OCI-LY1 (cell line): ENCODE data around the gene RAB7A.

Experiments used
- H2AFZ ChIP-seq: fragments of 200-600 bp; sonication (generic), shearing (Covaris generic); 2 replicates; pipeline ENCODE4 v1.6.0; 2014; ENCODE audit warnings: antibody characterized with exemption, mild to moderate bottlenecking, low read length
- H3F3A ChIP-seq: fragments of 200-600 bp; sonication (generic), shearing (Covaris generic); 2 replicates; pipeline ENCODE4 v1.6.0; 2014; ENCODE audit warnings: mild to moderate bottlenecking, antibody characterized with exemption, low read length, moderate library complexity; ENCODE audit not compliant: insufficient read depth
- H3K27ac ChIP-seq: fragments of 200-600 bp; sonication (generic); 2 replicates; pipeline ENCODE4 v1.5.1; 2014; ENCODE audit warnings: low read length, mixed run types, mild to moderate bottlenecking, low read depth; ENCODE audit not compliant: poor library complexity, severe bottlenecking
- H3K27me3 ChIP-seq: fragments of 200-600 bp; sonication (generic); 2 replicates; pipeline ENCODE4 v1.6.0; 2014; ENCODE audit warnings: antibody characterized with exemption, mild to moderate bottlenecking, low read length, moderate library complexity; ENCODE audit not compliant: insufficient read depth
- H3K36me3 ChIP-seq: fragments of 200-600 bp; sonication (generic); 2 replicates; pipeline ENCODE4 v1.6.1; 2014; ENCODE audit warnings: mild to moderate bottlenecking, antibody characterized with exemption, low read length, moderate library complexity, mixed read lengths; ENCODE audit not compliant: insufficient read depth
- H3K4me1 ChIP-seq: fragments of 200-600 bp; sonication (generic); 2 replicates; pipeline ENCODE4 v1.5.1; 2014; ENCODE audit warnings: mild to moderate bottlenecking, low read length, moderate library complexity; ENCODE audit not compliant: insufficient read depth, severe bottlenecking
- H3K4me2 ChIP-seq: fragments of 200-600 bp; sonication (generic), shearing (Covaris generic); 2 replicates; pipeline ENCODE4 v1.6.1; 2014; ENCODE audit warnings: low read length
- H3K4me3 ChIP-seq: fragments of 200-600 bp; sonication (generic); 2 replicates; pipeline ENCODE4 v1.5.1; 2014; ENCODE audit warnings: low read length, low read depth, mild to moderate bottlenecking, mixed read lengths; ENCODE audit not compliant: poor library complexity, severe bottlenecking
- H3K79me2 ChIP-seq: fragments of 200-600 bp; shearing (Covaris generic); 2 replicates; pipeline ENCODE4 v1.6.1; 2016; ENCODE audit warnings: mixed run types, low read length, mixed read lengths; ENCODE audit not compliant: insufficient read depth
- H3K9ac ChIP-seq: fragments of 200-600 bp; sonication (generic), shearing (Covaris generic); 2 replicates; pipeline ENCODE4 v1.6.1; 2014; ENCODE audit warnings: mild to moderate bottlenecking, low read length, mixed read lengths
- H3K9me2 ChIP-seq: fragments of 200-600 bp; sonication (generic), shearing (Covaris generic); 2 replicates; pipeline ENCODE4 v1.6.1; 2014; ENCODE audit warnings: low read depth, mild to moderate bottlenecking, low read length, mixed read lengths
- H3K9me3 ChIP-seq: fragments of 200-600 bp; shearing (Covaris generic); 2 replicates; pipeline ENCODE4 v1.6.1; 2014; ENCODE audit warnings: low read length, mixed read lengths
- H4K20me1 ChIP-seq: fragments of 200-600 bp; sonication (generic), shearing (Covaris generic); 2 replicates; pipeline ENCODE4 v1.6.0; 2016; ENCODE audit warnings: mild to moderate bottlenecking, low read length; ENCODE audit not compliant: insufficient read depth
- EZH2 ChIP-seq: fragments of 200-600 bp; sonication (generic), shearing (Covaris generic); IDR thresholded peaks from 2 replicates; pipeline ENCODE4 v1.8.0; 2017; ENCODE audit warnings: borderline replicate concordance, mixed run types, mild to moderate bottlenecking, antibody characterized with exemption, low read length, moderate library complexity, mixed read lengths
- TF ChIP-seq, protein P1 (sequence below): fragments of 200-600 bp; sonication (generic), shearing (Covaris generic); IDR thresholded peaks from 2 replicates; pipeline ENCODE4 v1.5.1; 2017; ENCODE audit warnings: mild to moderate bottlenecking, antibody characterized with exemption, low read length, moderate library complexity, mixed read lengths

The RAB7A gene

DNA sequence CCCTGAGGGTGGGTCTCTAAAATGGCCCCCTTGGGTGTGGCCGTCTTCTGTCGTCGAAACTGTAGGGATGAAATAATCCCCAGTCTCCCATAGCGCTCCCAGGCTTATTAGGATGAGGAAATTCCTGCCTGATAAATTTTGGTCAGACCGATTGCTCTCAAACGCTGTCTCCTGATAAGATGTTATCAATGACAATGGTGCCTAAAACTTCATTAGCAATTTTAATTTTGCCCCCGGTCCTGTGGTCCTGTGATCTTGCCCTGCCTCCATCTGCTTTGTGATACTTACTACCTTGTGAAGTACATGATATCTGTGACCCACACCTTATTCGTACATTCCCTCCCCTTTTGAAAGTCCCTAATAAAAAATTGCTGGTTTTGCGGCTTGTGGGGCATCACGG, 5.1 kb upstream of the RAB7A start:
- Histone ChIP-seq H3K4me1 (peaks cover 9% of the 10 kb centered on the region), H3K4me2 (no peak overlapping the region), H3K27me3 (no peaks in the 10 kb centered on the region), H3K9me3 (no peaks in the 10 kb centered on the region), H3K9ac (no peak overlapping the region), H3K79me2 (no peaks in the 10 kb centered on the region), H3K36me3 (no peaks in the 10 kb centered on the region), H3K27ac (no peak overlapping the region), H4K20me1 (no peaks in the 10 kb centered on the region), H3K4me3 (no peak overlapping the region), H3K9me2 (no peaks in the 10 kb centered on the region), H3F3A (no peaks in the 10 kb centered on the region), H2AFZ (no peak overlapping the region)
- TF ChIP-seq, protein P1, sequence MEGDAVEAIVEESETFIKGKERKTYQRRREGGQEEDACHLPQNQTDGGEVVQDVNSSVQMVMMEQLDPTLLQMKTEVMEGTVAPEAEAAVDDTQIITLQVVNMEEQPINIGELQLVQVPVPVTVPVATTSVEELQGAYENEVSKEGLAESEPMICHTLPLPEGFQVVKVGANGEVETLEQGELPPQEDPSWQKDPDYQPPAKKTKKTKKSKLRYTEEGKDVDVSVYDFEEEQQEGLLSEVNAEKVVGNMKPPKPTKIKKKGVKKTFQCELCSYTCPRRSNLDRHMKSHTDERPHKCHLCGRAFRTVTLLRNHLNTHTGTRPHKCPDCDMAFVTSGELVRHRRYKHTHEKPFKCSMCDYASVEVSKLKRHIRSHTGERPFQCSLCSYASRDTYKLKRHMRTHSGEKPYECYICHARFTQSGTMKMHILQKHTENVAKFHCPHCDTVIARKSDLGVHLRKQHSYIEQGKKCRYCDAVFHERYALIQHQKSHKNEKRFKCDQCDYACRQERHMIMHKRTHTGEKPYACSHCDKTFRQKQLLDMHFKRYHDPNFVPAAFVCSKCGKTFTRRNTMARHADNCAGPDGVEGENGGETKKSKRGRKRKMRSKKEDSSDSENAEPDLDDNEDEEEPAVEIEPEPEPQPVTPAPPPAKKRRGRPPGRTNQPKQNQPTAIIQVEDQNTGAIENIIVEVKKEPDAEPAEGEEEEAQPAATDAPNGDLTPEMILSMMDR = no peak
- no peak for TF ChIP-seq EZH2

DNA sequence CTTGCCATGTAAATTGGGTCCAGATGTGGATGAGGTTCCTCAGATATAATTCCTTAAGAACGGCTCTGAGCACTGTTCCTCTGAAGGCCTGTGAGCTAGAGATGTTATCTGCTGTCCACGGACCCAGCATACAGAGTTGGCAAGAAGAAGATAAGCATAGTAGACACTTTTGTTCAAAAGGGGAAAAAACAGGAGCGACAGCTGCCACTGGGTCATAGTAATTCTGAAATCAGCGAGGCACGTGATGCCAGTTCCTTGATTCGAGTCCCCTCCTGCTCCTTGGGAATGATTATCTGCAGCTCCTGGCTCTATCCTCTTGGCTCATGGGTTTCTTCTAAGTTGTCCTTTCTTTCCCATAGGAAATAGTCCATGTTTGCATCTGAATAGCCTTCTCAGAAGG, 2.5 kb upstream of the RAB7A start:
- Histone ChIP-seq H3K79me2 (peaks cover 24% of the 10 kb centered on the region), H3K9me2 (no peaks in the 10 kb centered on the region), H3K27ac (no peak overlapping the region), H3K4me3 (no peak overlapping the region), H3K36me3 (peaks cover 3% of the 10 kb centered on the region; the same call in 1 of the 2 replicates), H3F3A (no peaks in the 10 kb centered on the region), H3K27me3 (no peaks in the 10 kb centered on the region), H3K9me3 (no peaks in the 10 kb centered on the region), H4K20me1 (no peaks in the 10 kb centered on the region), H3K4me1 (peaks cover 27% of the 10 kb centered on the region), H3K9ac (no peak overlapping the region), H2AFZ (no peak overlapping the region), H3K4me2 (no peak overlapping the region)
- TF ChIP-seq, protein P1 = no peak
- TF ChIP-seq EZH2 = no peak

DNA sequence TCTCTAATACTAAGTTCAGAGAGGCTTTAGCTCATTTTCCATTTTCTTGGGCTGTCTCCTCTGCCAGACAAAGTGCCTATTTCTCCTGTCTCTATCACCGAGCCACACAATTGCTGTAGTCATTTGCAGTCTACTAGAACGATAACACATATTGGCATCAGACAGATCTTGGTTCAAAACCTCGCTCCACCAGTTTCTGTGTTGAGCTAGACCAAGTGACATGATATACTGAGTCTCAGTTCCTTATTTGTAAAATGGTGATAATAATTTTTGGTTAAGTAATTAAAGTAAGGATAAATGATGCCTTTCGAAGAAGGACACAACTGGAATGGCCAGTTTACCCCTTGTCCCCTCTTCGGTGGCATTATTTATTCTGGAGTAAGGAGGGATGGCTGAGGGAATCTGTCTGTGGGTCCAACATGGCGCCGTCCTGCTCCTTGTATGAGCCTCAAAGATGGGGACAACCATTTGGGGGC, 398 bp upstream of the RAB7A start:
- peak overlapping the region; percentile 93 for H3K4me2 ChIP-seq

More for the DNA sequence above, 398 bp upstream of the RAB7A start:
- peaks cover 7% of the 10 kb centered on the region; the same call in 1 of the 2 replicates for H3K36me3 ChIP-seq
- H3K9me3 ChIP-seq = no peaks in the 10 kb centered on the region
- no peaks in the 10 kb centered on the region for H3K9me2 ChIP-seq
- no peaks in the 10 kb centered on the region for H4K20me1 ChIP-seq
- peaks cover 45% of the 10 kb centered on the region for H3K79me2 ChIP-seq
- H3K4me3 ChIP-seq = peak overlapping the region; percentile 92
- peaks cover 46% of the 10 kb centered on the region for H3K4me1 ChIP-seq
- peak overlapping the region; percentile 88 for H2AFZ ChIP-seq
- no peaks in the 10 kb centered on the region for H3K27me3 ChIP-seq
- TF ChIP-seq EZH2 = no peak
- TF ChIP-seq, protein P1 = no peak
- peak overlapping the region; percentile 27; the same call in 1 of the 2 replicates for H3K9ac ChIP-seq
- H3K27ac ChIP-seq = peak overlapping the region; percentile 14
- no peaks in the 10 kb centered on the region for H3F3A ChIP-seq
